GM19463 (cell line): ENCODE data around the gene BMPR1A.
A peak's percentile ranks its signal among the peaks of the same experiment; 100 is the strongest.

ENCODE experiments used
- ATAC-seq: cut with Tn5 transposase; IDR thresholded peaks from one replicate; pipeline ENCODE4 v1.9.1; 2021; ENCODE audit warnings: mild to moderate bottlenecking, moderate library complexity; ENCODE audit not compliant: unreplicated experiment

Gene BMPR1A

GRCh38 chr10:86759073-86759672 lies 2.8 kb downstream of the BMPR1A start:
- ATAC-seq: no peak

DNA sequence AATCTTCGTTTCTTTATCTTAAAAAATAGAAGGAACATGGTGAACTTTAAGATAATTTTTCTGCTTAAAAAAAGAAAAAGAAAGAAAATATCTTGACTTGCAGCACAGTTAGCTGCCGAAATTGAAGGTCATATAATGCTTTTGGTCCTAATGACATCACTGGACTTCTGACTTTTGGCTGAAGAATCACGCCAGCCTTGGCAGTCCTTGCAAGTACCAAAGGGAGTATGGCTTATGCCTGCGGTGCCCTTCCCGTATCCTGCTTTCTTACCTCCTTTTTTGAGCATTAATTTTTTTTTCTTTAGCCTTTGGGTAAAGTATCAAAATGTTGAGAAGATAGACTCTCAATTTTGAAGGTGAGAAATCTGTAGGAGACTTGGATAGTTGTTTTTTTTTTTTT lies 7.0 kb downstream of the BMPR1A start:
- no peak for ATAC-seq

- no peak for ATAC-seq
Observed at GRCh38 chr10:86765548-86765947, 9.1 kb downstream of the BMPR1A start.

GRCh38 chr10:86768412-86769062 lies 12.1 kb downstream of the BMPR1A start:
- no peak for ATAC-seq

- no peak for ATAC-seq
Observed at GRCh38 chr10:86769991-86770390, 13.6 kb downstream of the BMPR1A start.

DNA sequence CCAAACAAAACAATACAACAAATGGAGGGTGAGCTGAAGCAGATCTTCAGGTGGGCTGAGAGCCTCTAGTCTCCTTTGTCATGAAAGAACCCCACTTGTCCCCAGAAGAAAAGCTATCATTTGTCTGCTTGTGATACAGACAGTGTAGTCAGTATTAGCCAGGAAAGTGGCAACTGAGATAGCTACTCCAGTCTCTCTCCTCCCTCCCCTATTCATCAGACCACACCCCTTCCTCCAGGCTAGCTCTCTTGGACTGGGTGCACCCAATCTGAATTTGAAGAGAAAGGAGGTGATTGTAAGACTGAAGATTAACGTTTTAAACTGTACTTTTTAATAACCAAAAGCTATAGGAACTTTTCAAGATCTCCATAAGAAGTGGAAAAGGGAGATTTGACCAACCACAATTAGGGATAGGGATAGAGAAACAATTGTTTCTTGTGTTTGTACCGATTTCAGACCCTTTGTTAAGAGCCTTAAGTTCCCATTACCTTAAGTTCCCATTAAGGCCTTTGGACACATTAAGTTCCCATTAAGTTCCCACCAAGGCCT lies 14.1 kb downstream of the BMPR1A start:
- ATAC-seq: no peak

- no peak for ATAC-seq
Observed at GRCh38 chr10:86773498-86773897, 17.1 kb downstream of the BMPR1A start.

DNA sequence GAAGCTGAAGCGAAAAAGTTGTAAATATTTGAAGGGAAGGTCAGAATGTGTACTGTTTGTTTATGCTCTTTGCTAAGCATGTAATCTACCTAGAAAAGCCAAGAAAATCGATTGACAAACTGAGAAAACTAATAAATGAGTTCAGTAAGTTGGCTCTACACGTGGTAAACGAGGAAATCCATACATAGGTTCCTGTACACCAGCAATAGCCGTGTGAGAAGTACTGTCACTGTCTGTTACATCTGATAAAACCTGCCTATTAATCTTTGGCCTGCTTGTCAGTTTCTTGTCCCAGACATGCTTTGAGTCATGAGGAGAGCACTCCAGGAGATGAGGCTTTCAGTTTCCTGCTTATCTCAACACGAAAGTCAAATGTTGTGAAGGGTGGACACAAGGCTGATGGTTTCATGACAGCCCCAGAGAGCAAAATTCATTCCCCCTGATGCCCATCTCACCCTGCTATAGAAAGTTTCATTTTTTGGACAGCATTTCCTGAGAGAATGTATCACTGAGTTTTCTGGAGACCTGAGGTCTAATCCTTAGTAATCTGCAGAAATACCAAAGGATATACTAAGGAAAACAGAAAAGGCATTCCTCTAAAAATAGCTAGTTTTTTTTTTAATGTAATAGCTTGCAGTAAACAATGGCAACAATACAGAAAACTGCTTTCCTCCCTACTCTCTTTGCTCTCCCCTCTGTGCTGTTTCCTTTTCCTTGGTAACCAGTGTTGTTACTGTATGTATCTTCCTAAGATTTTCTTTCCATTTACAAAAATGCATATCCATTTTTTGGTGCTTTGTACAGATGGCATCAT lies 18.8 kb downstream of the BMPR1A start:
- ATAC-seq: peak; percentile 84

DNA sequence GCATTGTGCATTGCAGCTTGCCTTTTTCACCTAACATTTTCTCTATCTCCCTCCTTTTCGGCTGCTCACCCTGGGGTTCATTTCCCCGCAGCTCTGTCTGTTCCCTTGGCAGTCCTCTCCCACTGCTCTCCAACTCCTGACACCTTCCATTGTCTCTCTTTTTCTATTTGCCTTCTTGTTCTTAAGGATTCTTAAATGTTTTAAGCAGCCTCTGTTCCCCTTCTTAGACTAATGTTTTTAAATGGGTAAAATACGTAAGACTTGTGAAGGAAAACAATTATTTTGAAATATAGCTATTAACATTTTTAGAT lies 19.4 kb downstream of the BMPR1A start:
- ATAC-seq: no peak

GRCh38 chr10:86779220-86780017 lies 23.0 kb downstream of the BMPR1A start:
- no peak for ATAC-seq

- no peak for ATAC-seq
Observed at GRCh38 chr10:86782701-86783418, 26.4 kb downstream of the BMPR1A start.

- ATAC-seq: no peak
Observed at GRCh38 chr10:86785037-86785436, 28.6 kb downstream of the BMPR1A start.

- ATAC-seq: no peak
Observed at GRCh38 chr10:86785968-86786367, 29.5 kb downstream of the BMPR1A start.

DNA sequence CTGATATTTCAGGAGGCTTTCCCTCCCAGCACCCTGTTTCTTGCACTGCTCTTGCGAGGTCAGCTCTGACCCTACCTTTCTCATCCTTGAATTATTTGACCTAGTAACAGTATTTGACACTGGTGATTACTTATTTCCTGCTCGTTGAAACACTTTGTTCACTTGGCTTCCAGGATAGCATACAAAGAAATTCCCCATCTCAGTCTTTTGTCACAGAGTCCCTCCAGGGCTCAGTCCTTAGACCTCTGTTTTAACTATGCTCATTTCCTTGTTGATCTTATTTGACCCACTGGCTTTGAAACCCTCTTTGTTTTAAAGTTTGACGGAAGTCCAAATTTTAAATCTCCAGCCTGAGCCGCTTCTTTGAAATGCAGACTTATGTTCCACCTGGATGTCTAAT lies 29.9 kb downstream of the BMPR1A start:
- ATAC-seq: no peak

- ATAC-seq: no peak
Observed at GRCh38 chr10:86790394-86790793, 34.0 kb downstream of the BMPR1A start.

DNA sequence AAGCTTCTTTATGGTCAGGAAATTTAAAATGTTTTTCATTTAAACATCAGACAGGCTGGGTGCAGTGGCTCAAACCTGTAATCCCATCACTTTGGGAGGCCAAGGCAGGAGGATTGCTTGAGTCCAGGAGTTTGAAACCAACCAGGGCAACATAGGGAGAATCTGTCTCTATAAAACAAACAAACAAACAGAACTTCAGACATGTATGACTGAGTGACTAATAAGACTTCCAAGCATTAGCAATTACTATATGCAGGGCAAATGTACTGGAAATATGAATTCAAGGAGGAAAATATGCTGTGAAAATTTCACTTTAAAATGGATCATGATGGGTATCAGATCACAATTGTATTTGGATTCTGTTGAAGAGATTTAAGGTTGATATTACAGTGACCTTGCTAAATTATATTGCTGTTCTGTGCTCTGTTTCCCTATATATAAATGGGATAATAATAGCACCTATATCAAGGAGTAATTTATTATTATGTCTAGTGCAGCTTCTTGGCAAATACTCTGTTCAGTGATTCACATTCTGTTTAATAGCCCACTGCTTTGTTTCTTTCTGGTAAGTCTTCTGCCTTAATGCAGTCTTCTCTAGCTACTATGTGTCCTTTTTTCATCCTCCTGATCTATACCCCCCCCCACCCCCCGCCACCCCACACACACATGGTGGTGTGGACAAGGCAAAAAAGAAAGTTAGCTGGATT lies 36.2 kb downstream of the BMPR1A start:
- no peak for ATAC-seq

DNA sequence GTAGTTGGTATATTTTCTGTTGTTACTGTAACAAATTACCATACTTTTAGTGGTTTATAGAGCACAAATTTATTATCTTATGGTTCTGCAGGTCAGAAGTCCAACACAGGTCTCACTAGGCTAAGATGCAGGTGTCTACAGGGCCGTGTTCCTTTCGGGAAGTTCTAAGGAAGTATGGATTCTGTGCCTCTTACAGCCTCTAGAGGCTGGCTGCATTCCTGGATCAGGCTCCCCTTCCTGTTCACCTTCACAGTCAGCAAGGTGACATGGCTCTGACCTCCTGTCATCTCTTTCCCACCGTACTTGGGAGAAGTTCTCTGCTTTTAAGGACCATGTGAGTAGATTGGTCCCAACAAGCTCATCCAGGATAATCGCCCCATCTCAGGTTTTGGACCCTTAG lies 37.3 kb downstream of the BMPR1A start:
- ATAC-seq: no peak

- no peak for ATAC-seq
Observed at GRCh38 chr10:86795353-86795752, 38.9 kb downstream of the BMPR1A start.

DNA sequence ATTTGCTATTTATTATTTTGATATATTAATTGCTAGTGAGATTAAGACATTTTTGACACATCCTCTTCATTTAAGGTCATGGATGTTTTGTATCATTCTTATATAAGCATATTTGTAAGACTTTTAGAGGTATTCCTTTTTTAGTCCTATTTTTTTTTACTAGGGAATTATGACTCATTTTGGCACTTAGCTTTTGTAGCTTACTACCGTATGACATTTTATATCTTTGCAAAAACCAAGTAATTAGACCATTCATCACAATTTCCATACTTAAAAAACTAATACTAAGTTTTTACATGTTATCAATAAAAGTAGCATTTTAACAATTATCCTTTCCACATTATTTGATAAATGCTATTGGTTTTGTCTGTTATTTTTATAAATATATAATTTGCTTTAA lies 41.6 kb downstream of the BMPR1A start:
- no peak for ATAC-seq

- peak; percentile 78 for ATAC-seq
Observed at GRCh38 chr10:86798611-86799010, 42.2 kb downstream of the BMPR1A start.
